Calu3 (cell line): ENCODE data around the gene MAML3. TPM values are rescaled to one million over a fixed set of nuclear protein-coding genes. Genes with fewer than 3 reads are reported as not detected.

Experiments used
- BruUV-seq: library from RNA; stranded (reverse); fragments of 400-500 nt; replicated peaks from 2 replicates; lab custom pipeline; 2021; lab: Mats Ljungman, UMichigan
- CTCF ChIA-PET: fragments of 300-600 bp; sonication (Branson Sonifier 250); formaldehyde crosslinking; loops from one replicate; lab custom pipeline; 2022; ENCODE audit warnings: antibody characterized with exemption; lab: Charles Lee
- DNase-seq: peaks from one replicate; pipeline ENCODE4 v3.0.0; 2022
- H3K27ac Mint-ChIP-seq: one replicate; pipeline ENCODE4 v1.8.0; 2022; ENCODE audit warnings: mixed read lengths; ENCODE audit not compliant: unreplicated experiment
- H3K27me3 Mint-ChIP-seq: one replicate; pipeline ENCODE4 v1.8.0; 2022; ENCODE audit warnings: mixed read lengths; ENCODE audit not compliant: unreplicated experiment
- H3K36me3 Mint-ChIP-seq: one replicate; pipeline ENCODE4 v1.8.0; 2022; ENCODE audit warnings: mild to moderate bottlenecking, moderate library complexity, mixed read lengths; ENCODE audit not compliant: insufficient read depth, unreplicated experiment
- H3K4me1 Mint-ChIP-seq: one replicate; pipeline ENCODE4 v1.8.0; 2022; ENCODE audit warnings: mild to moderate bottlenecking, low read depth, mixed read lengths; ENCODE audit not compliant: unreplicated experiment
- H3K4me3 Mint-ChIP-seq: one replicate; pipeline ENCODE4 v1.8.0; 2022; ENCODE audit warnings: mild to moderate bottlenecking, low read depth, moderate library complexity, mixed read lengths; ENCODE audit not compliant: unreplicated experiment
- H3K9me3 Mint-ChIP-seq: one replicate; pipeline ENCODE4 v1.8.0; 2022; ENCODE audit warnings: low read depth, mixed read lengths; ENCODE audit not compliant: unreplicated experiment
- intact Hi-C: fragments of 100-400 bp; cut with micrococcal nuclease; formaldehyde crosslinking; loops from one replicate; pipeline ENCODE4 v1.10.0; 2022; ENCODE audit not compliant: unreplicated experiment
- total RNA-seq: library from RNA; stranded (reverse); gene quantifications from 2 replicates; pipeline ENCODE4 v1.2.3, GENCODE V29; 2022
- TF ChIP-seq, protein P1 (sequence below): fragments of 200-600 bp; IDR thresholded peaks from one replicate; pipeline ENCODE4 v1.8.0; 2022; ENCODE audit warnings: antibody characterized with exemption; ENCODE audit not compliant: unreplicated experiment

Gene MAML3
- total RNA-seq, 1 experiment from 2014 or later: 4.0 TPM

DNA sequence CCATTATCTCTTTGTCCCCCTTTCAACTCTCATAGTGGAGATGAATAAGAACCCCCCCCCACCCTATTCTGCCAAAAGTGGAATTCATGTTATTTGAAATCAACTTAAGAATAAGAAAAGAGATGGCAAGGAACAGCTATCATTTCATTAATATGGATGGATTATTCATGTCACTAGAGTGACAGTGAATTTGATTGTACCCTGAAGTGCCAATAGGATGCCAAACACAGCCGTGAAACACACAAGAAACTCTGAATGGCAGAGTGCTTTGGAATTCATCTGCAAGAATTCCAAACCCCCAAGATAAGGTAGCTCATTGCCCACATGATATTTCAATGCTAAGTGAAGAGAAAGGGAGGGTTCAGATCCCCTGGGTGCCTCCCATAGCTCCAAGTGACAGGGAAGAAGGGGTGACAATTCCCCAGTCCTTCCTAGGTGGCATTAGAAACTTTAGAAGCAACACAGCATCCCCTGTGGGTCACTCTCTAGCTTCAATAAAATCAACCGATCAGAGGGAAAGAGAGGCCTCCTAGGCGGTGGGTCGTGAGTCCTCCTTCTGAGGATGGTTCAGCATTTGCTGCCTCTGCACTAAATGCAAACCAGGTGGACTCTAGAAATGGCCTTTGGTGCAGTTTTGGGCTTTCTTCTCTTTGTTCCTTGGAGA lies 404.0 kb downstream of the MAML3 start:
- no TSS peak for BruUV-seq
- H3K4me3 Mint-ChIP-seq: no peak overlapping the region
- no peak for DNase-seq
- no peaks in the 10 kb centered on the region for H3K9me3 Mint-ChIP-seq
- H3K36me3 Mint-ChIP-seq: no peaks in the 10 kb centered on the region
- H3K4me1 Mint-ChIP-seq: no peaks in the 10 kb centered on the region
- CTCF ChIA-PET: interaction anchor here (0.6 kb wide), 1 partner anchor 72 kb away, joined by 3 read pairs; no protein-coding TSS in a partner anchor
- TF ChIP-seq, protein P1, sequence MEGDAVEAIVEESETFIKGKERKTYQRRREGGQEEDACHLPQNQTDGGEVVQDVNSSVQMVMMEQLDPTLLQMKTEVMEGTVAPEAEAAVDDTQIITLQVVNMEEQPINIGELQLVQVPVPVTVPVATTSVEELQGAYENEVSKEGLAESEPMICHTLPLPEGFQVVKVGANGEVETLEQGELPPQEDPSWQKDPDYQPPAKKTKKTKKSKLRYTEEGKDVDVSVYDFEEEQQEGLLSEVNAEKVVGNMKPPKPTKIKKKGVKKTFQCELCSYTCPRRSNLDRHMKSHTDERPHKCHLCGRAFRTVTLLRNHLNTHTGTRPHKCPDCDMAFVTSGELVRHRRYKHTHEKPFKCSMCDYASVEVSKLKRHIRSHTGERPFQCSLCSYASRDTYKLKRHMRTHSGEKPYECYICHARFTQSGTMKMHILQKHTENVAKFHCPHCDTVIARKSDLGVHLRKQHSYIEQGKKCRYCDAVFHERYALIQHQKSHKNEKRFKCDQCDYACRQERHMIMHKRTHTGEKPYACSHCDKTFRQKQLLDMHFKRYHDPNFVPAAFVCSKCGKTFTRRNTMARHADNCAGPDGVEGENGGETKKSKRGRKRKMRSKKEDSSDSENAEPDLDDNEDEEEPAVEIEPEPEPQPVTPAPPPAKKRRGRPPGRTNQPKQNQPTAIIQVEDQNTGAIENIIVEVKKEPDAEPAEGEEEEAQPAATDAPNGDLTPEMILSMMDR: no peak
- intact Hi-C loops: no loop called here
- no peak overlapping the region for H3K27ac Mint-ChIP-seq
- H3K27me3 Mint-ChIP-seq: no peaks in the 10 kb centered on the region

DNA sequence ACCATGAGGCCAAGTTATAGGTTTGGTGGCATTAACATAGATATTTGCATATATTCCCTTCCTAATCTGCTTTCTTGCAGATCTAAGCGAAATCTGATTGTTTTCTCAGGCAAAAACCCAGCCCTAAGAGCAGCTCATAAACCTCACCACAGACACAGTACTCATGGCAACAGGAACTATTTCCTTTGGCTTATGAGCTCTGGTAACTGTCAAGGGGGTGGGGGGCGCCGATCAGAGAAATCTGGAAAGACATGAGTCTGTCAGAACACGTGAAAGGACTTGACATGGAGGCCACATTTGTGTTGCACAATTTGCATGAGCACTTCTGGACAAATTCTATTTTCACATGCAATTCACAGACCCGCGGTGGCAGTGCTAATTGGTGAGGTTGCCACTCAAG lies 404.6 kb downstream of the MAML3 start:
- Mint-ChIP-seq H3K36me3 (no peaks in the 10 kb centered on the region), H3K4me1 (no peaks in the 10 kb centered on the region), H3K27me3 (no peaks in the 10 kb centered on the region), H3K4me3 (no peak overlapping the region), H3K9me3 (no peaks in the 10 kb centered on the region), H3K27ac (no peak overlapping the region)
- DNase-seq: no peak
- no TSS peak for BruUV-seq
- TF ChIP-seq, protein P1: no peak
- intact Hi-C loops: no loop called here
- CTCF ChIA-PET: no interaction called here

DNA sequence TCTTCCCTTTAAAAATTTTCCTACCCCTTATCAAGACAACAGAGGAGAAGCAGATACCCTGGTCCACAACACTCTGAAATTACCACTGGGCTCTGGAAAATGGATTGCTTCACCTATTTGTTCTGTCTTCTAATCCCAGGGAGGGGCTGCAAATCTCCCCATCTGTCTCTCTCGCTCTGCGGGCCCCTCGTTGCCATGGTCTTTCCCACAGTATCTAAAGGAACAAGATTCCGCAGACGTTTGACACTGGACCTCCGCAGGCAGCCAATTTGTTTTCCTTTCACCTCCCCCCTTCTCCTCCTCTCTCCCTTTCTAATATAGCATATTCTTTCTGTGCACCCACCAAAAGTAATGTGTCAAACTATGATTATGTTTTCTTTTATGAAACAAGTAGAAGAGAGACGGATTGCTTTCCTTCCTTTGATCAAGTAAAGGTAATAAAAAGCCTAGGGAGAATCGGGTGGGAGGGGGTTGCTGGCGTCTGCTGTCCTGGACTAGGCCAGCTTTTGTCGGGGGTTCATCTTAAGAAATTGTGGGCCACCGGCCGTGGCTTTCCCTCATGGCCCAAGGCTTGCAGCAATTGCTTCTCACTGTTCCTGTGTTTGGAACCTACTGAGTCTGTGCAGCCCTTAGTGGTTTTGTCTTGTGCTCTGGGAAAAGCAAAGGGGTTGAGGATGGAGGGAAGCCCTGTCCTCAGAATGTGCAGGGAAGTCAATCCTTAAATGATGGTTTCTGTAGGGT lies 407.4 kb downstream of the MAML3 start:
- Mint-ChIP-seq H3K4me3 (no peak overlapping the region), H3K27me3 (no peaks in the 10 kb centered on the region), H3K27ac (no peak overlapping the region), H3K9me3 (no peaks in the 10 kb centered on the region), H3K4me1 (no peaks in the 10 kb centered on the region), H3K36me3 (no peaks in the 10 kb centered on the region)
- DNase-seq: no peak
- TF ChIP-seq, protein P1: no peak
- intact Hi-C loops: no loop called here
- CTCF ChIA-PET: no interaction called here
- BruUV-seq: no TSS peak

DNA sequence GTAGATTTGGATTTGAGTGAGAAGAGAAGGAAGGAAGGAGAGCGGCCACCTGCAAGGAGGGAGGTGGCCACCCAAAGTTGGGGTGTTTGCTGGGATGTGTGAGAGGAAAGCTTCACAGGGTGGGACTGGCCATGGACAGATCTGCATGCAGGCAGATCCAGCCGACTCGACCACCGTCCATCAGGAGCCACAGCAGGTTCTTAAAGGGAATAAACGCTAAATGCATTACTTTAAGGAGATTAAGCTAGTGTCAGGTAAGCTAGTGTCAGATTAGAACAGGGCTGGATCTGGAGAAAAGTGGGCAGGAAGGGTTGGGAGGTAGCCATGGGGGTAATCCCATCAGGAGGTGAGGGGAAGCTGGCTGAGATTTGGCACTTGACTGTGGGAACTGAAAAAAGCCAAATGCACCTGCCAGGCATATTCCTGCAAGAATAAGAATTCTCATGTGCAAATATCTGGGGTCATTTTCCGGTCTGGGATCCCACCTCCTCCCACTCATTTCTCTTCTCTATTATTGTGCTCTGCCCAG lies 408.8 kb downstream of the MAML3 start:
- CTCF ChIA-PET: no interaction called here
- no peak for DNase-seq
- H3K36me3 Mint-ChIP-seq: no peaks in the 10 kb centered on the region
- no peaks in the 10 kb centered on the region for H3K27me3 Mint-ChIP-seq
- H3K4me1 Mint-ChIP-seq: peaks cover 8% of the 10 kb centered on the region
- H3K27ac Mint-ChIP-seq: no peak overlapping the region
- no peak overlapping the region for H3K4me3 Mint-ChIP-seq
- intact Hi-C loops: no loop called here
- TF ChIP-seq, protein P1: no peak
- no TSS peak for BruUV-seq
- H3K9me3 Mint-ChIP-seq: no peaks in the 10 kb centered on the region
